Endothelial cell of umbilical vein (primary cell): ENCODE data around the gene KLK3.

ENCODE experiments used
- EZH2 ChIP-seq: IDR thresholded peaks from 2 replicates; pipeline ENCODE4 v1.6.1; 2012; ENCODE audit warnings: borderline replicate concordance, low read depth, mild to moderate bottlenecking, moderate library complexity, low read length, inconsistent platforms; ENCODE audit not compliant: severe bottlenecking
- FOS ChIP-seq: IDR thresholded peaks from 2 replicates; pipeline ENCODE4 v1.6.1; 2011; ENCODE audit warnings: mild to moderate bottlenecking, low read length, moderate library complexity, borderline replicate concordance; ENCODE audit not compliant: insufficient read depth
- POLR2A ChIP-seq: IDR thresholded peaks from 2 replicates; pipeline ENCODE4 v1.6.1; 2012; ENCODE audit warnings: low read depth, mild to moderate bottlenecking, control low read depth, low read length
- POLR2AphosphoS5 ChIP-seq: IDR thresholded peaks from 2 replicates; pipeline ENCODE4 v1.6.1; 2012; ENCODE audit warnings: low read depth, mild to moderate bottlenecking, control low read depth, low read length, moderate library complexity; ENCODE audit not compliant: insufficient read depth
- TF ChIP-seq, protein P1 (sequence below), 2 donors: IDR thresholded peaks; 1 replicate in 1 of 2; 2 replicates in 1 of 2; pipeline ENCODE4 v1.5.1; 2011; ENCODE audit warnings: low read length in 2 of 2, mild to moderate bottlenecking in 2 of 2, moderate library complexity in 2 of 2, control low read depth in 1 of 2, inconsistent platforms in 1 of 2, low read depth in 1 of 2; ENCODE audit not compliant: insufficient read depth in 1 of 2; ENCODE audit errors: extremely low read depth in 1 of 2
- TF ChIP-seq, protein P2 (sequence below): IDR thresholded peaks from 2 replicates; pipeline ENCODE4 v1.6.1; 2011; ENCODE audit not compliant: insufficient read depth, insufficient read length

DNA sequence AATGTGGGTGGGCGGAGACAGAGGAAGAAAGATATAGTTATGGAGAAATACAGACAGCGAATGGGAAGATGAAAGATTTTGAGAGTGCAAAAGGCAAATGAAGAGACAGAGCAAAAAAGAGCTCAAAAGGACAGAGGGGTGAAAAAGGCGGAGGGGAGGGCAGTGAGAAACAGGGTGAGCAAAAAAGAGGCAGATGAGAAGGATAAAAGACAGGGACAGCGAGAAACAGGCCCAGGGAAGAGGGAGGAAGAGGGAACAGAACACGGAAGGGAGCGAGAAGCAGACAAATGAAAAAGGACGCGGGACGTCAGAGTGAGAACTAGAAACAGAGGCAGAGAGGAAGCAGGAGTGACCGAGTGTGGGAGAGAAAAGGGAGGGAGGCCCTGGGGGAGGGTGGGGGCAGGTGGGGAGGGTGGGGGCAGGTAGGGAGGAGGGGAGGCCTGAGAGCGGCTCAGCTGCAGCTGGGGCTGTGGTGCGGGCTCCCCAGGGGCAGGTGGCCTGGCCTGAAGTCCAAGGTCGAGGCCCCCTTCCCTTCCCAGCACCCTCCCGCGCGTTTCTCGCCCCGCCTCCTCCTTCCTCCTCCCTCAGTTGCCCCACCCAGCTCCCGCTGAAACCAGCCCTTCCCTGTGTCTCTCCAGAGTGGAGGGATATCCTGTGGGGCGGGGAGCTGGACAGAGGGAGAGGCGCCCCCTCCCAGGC, 34.0 kb upstream of the KLK3 start:
- TF ChIP-seq EZH2 (no peak), POLR2A (no peak), FOS (no peak), POLR2AphosphoS5 (no peak)
- TF ChIP-seq, protein P1, sequence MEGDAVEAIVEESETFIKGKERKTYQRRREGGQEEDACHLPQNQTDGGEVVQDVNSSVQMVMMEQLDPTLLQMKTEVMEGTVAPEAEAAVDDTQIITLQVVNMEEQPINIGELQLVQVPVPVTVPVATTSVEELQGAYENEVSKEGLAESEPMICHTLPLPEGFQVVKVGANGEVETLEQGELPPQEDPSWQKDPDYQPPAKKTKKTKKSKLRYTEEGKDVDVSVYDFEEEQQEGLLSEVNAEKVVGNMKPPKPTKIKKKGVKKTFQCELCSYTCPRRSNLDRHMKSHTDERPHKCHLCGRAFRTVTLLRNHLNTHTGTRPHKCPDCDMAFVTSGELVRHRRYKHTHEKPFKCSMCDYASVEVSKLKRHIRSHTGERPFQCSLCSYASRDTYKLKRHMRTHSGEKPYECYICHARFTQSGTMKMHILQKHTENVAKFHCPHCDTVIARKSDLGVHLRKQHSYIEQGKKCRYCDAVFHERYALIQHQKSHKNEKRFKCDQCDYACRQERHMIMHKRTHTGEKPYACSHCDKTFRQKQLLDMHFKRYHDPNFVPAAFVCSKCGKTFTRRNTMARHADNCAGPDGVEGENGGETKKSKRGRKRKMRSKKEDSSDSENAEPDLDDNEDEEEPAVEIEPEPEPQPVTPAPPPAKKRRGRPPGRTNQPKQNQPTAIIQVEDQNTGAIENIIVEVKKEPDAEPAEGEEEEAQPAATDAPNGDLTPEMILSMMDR (IDR thresholded peaks at IDR 0.05; ENCODE audit: extremely low read depth in 1 of 2, insufficient read depth in 1 of 2, low read depth in 1 of 2, low read length in 2 of 2), result no peak
- TF ChIP-seq, protein P2, sequence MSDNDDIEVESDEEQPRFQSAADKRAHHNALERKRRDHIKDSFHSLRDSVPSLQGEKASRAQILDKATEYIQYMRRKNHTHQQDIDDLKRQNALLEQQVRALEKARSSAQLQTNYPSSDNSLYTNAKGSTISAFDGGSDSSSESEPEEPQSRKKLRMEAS, result no peak
